ENCODE measurements around the gene TNS3. TPM values are rescaled to one million over a fixed set of nuclear protein-coding genes. Genes with fewer than 3 reads are reported as not detected.

TNS3 gene
- total and polyA plus RNA-seq, 2 of the 13 experiments (the other 11 are each of a cell fraction or from before 2014, with no cell fraction given): 52.9 to 55.7 TPM

DNA sequence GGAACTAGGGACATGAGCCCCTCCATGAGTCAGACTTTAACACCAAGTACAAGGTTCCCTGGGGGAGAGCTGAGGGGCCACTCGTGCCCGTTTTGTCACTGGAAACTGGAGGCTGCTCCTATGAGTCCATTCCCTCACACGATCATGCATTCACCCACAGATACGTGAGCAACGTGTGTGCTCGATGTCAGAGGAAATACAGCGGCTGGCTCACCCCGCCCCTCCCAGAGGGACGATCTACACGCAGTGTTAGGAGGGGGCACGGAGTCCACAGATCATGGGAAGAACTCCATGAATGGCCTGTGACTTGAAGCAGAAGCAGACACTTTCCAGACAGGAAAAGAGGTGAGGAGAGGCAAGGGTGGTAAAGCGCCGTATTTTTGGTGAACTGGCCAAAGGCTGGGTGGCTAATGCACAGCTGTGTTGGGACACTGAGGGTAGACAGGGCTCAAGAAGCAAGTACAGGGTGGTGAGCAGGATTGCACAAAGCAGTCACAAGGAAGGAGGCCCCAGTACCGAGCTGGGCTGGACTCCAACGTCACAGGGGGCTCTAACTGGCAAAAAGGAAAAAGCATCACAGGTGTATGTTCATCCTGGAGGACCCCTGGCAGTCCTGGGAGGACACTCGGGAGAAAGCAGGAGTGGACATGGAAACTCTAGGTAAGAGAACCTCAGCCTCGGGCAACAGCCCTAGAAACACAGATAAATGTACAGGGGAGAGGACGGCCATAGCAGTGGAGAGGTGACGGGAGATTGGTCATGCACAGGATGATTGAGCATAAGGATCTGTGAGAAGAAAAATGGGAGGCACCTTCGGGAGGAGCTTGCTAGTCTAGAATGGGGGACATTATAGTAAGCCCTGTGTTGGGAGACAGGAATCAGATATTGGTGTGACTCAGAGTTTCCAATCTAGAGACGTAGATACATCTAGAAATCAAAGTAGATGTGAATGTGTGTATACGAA lies 41.2 kb downstream of the TNS3 start (continued):
- TF ChIP-seq, protein P1, sequence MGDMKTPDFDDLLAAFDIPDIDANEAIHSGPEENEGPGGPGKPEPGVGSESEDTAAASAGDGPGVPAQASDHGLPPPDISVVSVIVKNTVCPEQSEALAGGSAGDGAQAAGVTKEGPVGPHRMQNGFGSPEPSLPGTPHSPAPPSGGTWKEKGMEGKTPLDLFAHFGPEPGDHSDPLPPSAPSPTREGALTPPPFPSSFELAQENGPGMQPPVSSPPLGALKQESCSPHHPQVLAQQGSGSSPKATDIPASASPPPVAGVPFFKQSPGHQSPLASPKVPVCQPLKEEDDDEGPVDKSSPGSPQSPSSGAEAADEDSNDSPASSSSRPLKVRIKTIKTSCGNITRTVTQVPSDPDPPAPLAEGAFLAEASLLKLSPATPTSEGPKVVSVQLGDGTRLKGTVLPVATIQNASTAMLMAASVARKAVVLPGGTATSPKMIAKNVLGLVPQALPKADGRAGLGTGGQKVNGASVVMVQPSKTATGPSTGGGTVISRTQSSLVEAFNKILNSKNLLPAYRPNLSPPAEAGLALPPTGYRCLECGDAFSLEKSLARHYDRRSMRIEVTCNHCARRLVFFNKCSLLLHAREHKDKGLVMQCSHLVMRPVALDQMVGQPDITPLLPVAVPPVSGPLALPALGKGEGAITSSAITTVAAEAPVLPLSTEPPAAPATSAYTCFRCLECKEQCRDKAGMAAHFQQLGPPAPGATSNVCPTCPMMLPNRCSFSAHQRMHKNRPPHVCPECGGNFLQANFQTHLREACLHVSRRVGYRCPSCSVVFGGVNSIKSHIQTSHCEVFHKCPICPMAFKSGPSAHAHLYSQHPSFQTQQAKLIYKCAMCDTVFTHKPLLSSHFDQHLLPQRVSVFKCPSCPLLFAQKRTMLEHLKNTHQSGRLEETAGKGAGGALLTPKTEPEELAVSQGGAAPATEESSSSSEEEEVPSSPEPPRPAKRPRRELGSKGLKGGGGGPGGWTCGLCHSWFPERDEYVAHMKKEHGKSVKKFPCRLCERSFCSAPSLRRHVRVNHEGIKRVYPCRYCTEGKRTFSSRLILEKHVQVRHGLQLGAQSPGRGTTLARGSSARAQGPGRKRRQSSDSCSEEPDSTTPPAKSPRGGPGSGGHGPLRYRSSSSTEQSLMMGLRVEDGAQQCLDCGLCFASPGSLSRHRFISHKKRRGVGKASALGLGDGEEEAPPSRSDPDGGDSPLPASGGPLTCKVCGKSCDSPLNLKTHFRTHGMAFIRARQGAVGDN (CRISPR knock-in tag; IDR thresholded peaks at IDR 0.05): peak; percentile 93
- TF ChIP-seq ARNTL (CRISPR knock-in tag; IDR thresholded peaks at IDR 0.05) (peak; percentile 15; the same call in 1 of the 2 replicates), TRAFD1 (CRISPR knock-in tag; IDR thresholded peaks at IDR 0.05; ENCODE audit: borderline replicate concordance) (0 out of 2 replicates have a peak, but pooled peaks have one; percentile 65), ZNF556 (CRISPR knock-in tag; IDR thresholded peaks at IDR 0.05; ENCODE audit: borderline replicate concordance) (peak; percentile 66; the same call in 1 of the 2 replicates), CENPT (CRISPR knock-in tag; IDR thresholded peaks at IDR 0.05; ENCODE audit: low read depth) (no peak), ETV5 (CRISPR knock-in tag; IDR thresholded peaks at IDR 0.05; ENCODE audit: borderline replicate concordance) (0 out of 2 replicates have a peak, but pooled peaks have one; percentile 68), ZNF496 (CRISPR knock-in tag; IDR thresholded peaks at IDR 0.05; ENCODE audit: insufficient replicate concordance) (no peak), SPEN (CRISPR knock-in tag; IDR thresholded peaks at IDR 0.05; ENCODE audit: low read depth) (peak; percentile 86), CBX1 (IDR thresholded peaks at IDR 0.05; ENCODE audit: low read depth) (no peak), AHR (CRISPR knock-in tag; IDR thresholded peaks at IDR 0.05) (peak; percentile 63; the same call in 1 of the 2 replicates), ZNF280D (CRISPR knock-in tag; IDR thresholded peaks at IDR 0.05) (peak; percentile 85; the same call in 1 of the 2 replicates), ZNF34 (CRISPR knock-in tag; IDR thresholded peaks at IDR 0.05; ENCODE audit: borderline replicate concordance) (no peak), PHF8 (CRISPR knock-in tag; IDR thresholded peaks at IDR 0.05) (peak; percentile 31; the same call in 1 of the 2 replicates), ZNF431 (CRISPR knock-in tag; IDR thresholded peaks at IDR 0.05; ENCODE audit: borderline replicate concordance, low read depth) (peak; percentile 69; the same call in 1 of the 2 replicates)
- TF ChIP-seq, protein P2, sequence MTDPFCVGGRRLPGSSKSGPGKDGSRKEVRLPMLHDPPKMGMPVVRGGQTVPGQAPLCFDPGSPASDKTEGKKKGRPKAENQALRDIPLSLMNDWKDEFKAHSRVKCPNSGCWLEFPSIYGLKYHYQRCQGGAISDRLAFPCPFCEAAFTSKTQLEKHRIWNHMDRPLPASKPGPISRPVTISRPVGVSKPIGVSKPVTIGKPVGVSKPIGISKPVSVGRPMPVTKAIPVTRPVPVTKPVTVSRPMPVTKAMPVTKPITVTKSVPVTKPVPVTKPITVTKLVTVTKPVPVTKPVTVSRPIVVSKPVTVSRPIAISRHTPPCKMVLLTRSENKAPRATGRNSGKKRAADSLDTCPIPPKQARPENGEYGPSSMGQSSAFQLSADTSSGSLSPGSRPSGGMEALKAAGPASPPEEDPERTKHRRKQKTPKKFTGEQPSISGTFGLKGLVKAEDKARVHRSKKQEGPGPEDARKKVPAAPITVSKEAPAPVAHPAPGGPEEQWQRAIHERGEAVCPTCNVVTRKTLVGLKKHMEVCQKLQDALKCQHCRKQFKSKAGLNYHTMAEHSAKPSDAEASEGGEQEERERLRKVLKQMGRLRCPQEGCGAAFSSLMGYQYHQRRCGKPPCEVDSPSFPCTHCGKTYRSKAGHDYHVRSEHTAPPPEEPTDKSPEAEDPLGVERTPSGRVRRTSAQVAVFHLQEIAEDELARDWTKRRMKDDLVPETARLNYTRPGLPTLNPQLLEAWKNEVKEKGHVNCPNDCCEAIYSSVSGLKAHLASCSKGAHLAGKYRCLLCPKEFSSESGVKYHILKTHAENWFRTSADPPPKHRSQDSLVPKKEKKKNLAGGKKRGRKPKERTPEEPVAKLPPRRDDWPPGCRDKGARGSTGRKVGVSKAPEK (CRISPR knock-in tag; IDR thresholded peaks at IDR 0.05; ENCODE audit: borderline replicate concordance): peak; percentile 97

All from HepG2 (cell line).